ENCODE data around the gene PRKAG1.

PRKAG1 gene

DNA sequence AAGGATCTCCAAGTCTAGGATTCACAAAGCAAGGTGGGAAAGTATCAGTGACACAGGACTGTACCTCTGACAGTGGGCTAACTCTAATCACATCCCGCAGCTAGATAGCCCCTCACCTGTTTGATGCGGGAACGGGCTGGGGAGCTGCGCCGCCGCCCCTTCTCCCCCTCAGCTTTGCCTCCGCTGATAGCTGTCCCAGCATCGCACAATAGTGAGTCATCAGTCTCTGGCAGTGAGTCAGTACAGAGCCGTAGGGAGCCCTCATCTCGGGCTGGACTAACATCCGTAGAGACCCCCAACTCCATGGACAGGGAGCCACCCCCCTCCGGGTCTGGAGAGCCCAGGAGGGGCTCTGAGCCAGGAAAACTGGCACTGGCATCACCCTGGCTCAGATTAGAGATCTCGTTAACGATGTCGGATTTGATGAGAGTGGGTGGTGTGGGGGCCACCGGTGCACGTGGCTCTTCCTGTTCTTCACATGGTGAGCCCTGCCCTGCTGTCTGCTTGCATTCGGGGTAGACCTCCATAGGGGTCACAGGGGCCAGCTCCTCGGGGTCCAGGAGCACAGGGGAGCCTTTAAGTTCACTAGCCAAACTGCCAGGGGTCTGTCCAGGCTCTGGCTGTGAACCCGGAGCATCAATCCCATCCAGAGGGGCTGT lies 31.1 kb upstream of the PRKAG1 start:
- CTCF ChIA-PET: no interaction called here
- POLR2A ChIA-PET (ENCODE audit: low non-redundant PET): no interaction called here
- peak; percentile 70 for DNase-seq (ENCODE audit: low spot score)
- TF ChIP-seq, protein P1, sequence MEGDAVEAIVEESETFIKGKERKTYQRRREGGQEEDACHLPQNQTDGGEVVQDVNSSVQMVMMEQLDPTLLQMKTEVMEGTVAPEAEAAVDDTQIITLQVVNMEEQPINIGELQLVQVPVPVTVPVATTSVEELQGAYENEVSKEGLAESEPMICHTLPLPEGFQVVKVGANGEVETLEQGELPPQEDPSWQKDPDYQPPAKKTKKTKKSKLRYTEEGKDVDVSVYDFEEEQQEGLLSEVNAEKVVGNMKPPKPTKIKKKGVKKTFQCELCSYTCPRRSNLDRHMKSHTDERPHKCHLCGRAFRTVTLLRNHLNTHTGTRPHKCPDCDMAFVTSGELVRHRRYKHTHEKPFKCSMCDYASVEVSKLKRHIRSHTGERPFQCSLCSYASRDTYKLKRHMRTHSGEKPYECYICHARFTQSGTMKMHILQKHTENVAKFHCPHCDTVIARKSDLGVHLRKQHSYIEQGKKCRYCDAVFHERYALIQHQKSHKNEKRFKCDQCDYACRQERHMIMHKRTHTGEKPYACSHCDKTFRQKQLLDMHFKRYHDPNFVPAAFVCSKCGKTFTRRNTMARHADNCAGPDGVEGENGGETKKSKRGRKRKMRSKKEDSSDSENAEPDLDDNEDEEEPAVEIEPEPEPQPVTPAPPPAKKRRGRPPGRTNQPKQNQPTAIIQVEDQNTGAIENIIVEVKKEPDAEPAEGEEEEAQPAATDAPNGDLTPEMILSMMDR (conservative IDR thresholded peaks at IDR 0.05; ENCODE audit: low read depth): no peak
- no peak overlapping the region for H3K27ac ChIP-seq

GRCh38 chr12:49048953-49049352 lies 30.4 kb upstream of the PRKAG1 start:
- ChIA-PET POLR2A (ENCODE audit: low non-redundant PET) (no interaction called here), CTCF (no interaction called here)
- H3K27ac ChIP-seq: no peak overlapping the region
- TF ChIP-seq, protein P1 (conservative IDR thresholded peaks at IDR 0.05; ENCODE audit: low read depth): no peak
- DNase-seq (ENCODE audit: low spot score): no peak

DNA sequence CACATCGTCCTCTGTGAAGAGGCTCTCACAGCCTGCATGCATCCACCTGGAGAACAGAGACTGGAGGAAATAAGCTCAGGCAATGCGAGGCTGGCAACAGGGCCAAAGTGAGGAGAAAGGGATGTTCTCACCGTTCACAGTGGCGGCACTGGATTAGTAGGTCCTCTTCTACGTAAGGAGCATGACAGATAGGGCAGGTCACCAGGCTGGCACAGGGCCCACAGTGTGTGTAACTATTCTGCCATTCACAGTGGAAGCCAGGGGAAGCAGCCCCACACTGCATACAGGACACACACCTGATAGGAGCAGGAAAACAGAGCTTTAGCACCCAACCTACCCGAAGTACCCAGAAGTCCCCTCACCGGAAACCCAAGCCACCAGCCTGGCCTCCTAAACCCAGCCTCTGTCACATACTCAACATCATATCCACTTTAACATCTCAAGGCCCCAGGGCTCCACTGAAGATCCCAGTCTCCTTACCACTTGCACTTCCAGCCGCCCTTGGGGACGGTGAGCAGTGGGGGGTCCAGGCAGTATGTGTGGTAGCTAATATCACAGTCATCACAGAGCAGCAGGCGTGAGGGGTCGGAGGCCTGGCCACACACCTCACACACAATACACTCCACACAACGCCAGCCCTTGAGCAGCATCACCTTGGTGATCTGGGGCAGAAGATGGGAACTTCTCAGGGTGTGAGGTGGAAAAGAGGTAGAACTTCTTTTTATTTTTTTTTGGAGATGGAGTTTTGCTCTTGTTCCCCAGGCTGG lies 27.7 kb upstream of the PRKAG1 start:
- TF ChIP-seq, protein P1 (conservative IDR thresholded peaks at IDR 0.05; ENCODE audit: low read depth): no peak
- no peak overlapping the region for H3K27ac ChIP-seq
- CTCF ChIA-PET: interaction anchor here (0.7 kb wide), 1 partner anchor 775 kb away, joined by 3 read pairs; no protein-coding TSS in a partner anchor
- POLR2A ChIA-PET (ENCODE audit: low non-redundant PET): no interaction called here
- no peak for DNase-seq (ENCODE audit: low spot score)

GRCh38 chr12:49044660-49045059 lies 26.1 kb upstream of the PRKAG1 start:
- no peak for DNase-seq (ENCODE audit: low spot score)
- ChIA-PET POLR2A (ENCODE audit: low non-redundant PET) (no interaction called here), CTCF (interaction anchor here (0.5 to 0.7 kb wide), 5 partner anchors 17 to 1849 kb away, joined by 3 to 5 read pairs (median 4); partner anchors contain the start of gene ARF3)
- no peak overlapping the region for H3K27ac ChIP-seq
- TF ChIP-seq, protein P1 (conservative IDR thresholded peaks at IDR 0.05; ENCODE audit: low read depth): no peak

DNA sequence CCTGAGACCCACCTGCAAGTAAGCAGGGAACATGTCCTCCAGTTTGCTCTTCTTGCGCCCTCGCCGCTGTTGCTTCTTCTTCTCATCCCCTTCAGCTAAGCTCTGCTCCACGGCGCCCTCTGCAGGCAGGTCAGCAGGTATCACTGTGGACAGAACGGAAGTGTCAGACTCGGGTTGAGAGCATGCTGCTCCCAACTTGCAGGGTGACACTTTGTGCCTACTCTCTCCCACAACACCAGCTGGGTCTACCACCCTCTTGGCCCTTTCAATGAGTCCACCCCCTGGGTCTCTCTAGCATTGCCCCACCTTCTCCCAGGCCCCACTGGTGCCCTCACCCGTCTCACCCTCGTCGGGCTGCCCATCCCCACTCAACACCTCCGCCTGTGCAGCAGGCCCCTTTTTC lies 25.3 kb upstream of the PRKAG1 start:
- POLR2A ChIA-PET (ENCODE audit: low non-redundant PET): no interaction called here
- CTCF ChIA-PET: interaction anchor here (0.6 to 1.7 kb wide), 4 partner anchors 13 to 1848 kb away, joined by 3 to 4 read pairs (median 3); no protein-coding TSS in a partner anchor
- DNase-seq (ENCODE audit: low spot score): no peak
- TF ChIP-seq, protein P1 (conservative IDR thresholded peaks at IDR 0.05; ENCODE audit: low read depth): peak; percentile 56
- H3K27ac ChIP-seq: no peak overlapping the region

DNA sequence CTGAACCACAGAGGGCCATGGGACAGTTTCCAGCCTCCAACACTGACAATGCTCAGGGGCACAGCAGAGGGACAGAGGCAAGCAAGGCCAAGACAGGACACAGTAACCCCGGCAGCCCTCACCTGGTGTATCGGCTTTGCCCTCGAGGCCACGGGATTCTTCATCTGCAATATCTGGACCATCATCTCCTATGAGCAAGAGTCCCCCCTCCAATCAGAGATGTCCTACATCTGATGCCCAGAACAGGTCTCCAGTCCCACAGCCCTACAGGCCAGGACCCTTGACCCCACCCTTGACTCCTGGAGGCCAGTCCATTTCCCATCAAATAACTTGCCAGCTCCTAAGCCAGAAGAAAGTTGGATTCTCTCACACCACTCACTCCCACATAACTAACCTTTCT lies 24.7 kb upstream of the PRKAG1 start:
- CTCF ChIA-PET: interaction anchor here (0.6 to 1.7 kb wide), 3 partner anchors 12 to 181 kb away, joined by 3 to 4 read pairs (median 3); no protein-coding TSS in a partner anchor
- no peak for DNase-seq (ENCODE audit: low spot score)
- no peak overlapping the region; the same call in 1 of the 2 replicates for H3K27ac ChIP-seq
- POLR2A ChIA-PET (ENCODE audit: low non-redundant PET): no interaction called here
- TF ChIP-seq, protein P1 (conservative IDR thresholded peaks at IDR 0.05; ENCODE audit: low read depth): no peak
